Central memory CD8-positive, alpha-beta T cell (primary cell): ENCODE data around the gene GPR87.

Experiments used
- ATAC-seq: fragments of 150-1000 bp; cut with Tn5 transposase; replicated peaks from 2 replicates; pipeline ENCODE4 v1.10.0; 2022; ENCODE audit warnings: mild to moderate bottlenecking, moderate FRiP score, moderate number of reproducible peaks; ENCODE audit not compliant: poor library complexity, severe bottlenecking; ENCODE audit errors: extremely low read depth
- DNase-seq, 2 donors: peaks; one replicate each; pipeline ENCODE4 v3.0.0; 2021; ENCODE audit warnings: low spot score in 2 of 2
- H3K27ac Mint-ChIP-seq: one replicate; pipeline ENCODE4 v1.8.0; 2022; ENCODE audit warnings: low read depth, mild to moderate bottlenecking, moderate library complexity, mixed read lengths
- H3K27me3 Mint-ChIP-seq: one replicate; pipeline ENCODE4 v1.8.0; 2022; ENCODE audit warnings: mixed read lengths
- H3K36me3 Mint-ChIP-seq: one replicate; pipeline ENCODE4 v1.8.0; 2022; ENCODE audit warnings: mild to moderate bottlenecking, moderate library complexity, mixed read lengths; ENCODE audit not compliant: insufficient read depth
- H3K4me1 Mint-ChIP-seq: one replicate; pipeline ENCODE4 v1.8.0; 2022; ENCODE audit warnings: mixed read lengths
- H3K4me3 Mint-ChIP-seq: one replicate; pipeline ENCODE4 v1.8.0; 2022; ENCODE audit warnings: mild to moderate bottlenecking, moderate library complexity, mixed read lengths
- H3K9me3 Mint-ChIP-seq: one replicate; pipeline ENCODE4 v1.8.0; 2022; ENCODE audit warnings: mixed read lengths

The GPR87 gene

DNA sequence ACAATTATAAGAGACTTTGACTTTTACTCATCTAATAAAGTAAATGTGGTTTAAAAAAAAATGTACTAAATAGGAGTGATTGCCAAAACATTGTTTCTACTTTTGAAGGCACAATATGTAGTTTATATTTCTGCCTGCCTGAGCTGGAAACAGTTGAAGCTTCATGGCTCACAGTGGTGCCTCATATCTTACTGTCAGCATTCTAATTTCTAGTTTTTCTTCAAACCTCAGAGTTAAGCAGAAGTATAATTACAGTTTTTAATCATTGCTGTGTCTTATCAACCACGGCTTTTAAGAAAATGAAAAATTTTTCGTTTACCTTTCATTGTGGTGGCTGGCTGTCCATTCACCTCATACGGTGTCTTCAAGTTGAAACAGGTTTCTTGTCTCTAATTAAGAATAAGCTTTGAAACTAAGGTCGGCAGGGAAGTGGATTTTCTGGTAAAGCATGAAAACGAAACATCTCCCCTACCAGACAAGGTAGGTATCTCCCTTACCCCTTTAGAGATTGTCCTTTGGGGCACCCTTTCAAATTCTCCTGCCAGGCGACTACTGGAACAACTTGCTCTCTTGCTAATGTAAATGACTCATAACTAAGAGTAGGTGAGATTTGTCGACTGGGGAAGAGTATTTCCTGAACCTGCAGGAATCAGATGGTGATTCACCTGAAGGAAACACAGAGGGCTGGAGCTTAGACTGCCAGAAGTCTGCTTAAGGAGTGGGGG lies at the start of gene GPR87:
Gene GPR87, minus strand, starts transcription at position 554 of the 725 bp plus-strand sequence. CDS start 16,720 bp downstream, outside the sequence.
- DNase-seq, result no peak
- H3K27ac Mint-ChIP-seq, result no peak within 1 kb of the TSS
- no peaks in the 10 kb centered on the region for H3K36me3 Mint-ChIP-seq
- no peak within 1 kb of the TSS for H3K4me3 Mint-ChIP-seq
- peaks cover 15% of the 10 kb centered on the region for H3K27me3 Mint-ChIP-seq
- H3K4me1 Mint-ChIP-seq, result no peaks in the 10 kb centered on the region
- no peak for ATAC-seq
- H3K9me3 Mint-ChIP-seq, result no peaks in the 10 kb centered on the region

- DNase-seq (no peak), ATAC-seq (no peak)
- Mint-ChIP-seq H3K27me3 (peaks cover 22% of the 10 kb centered on the region), H3K4me1 (no peaks in the 10 kb centered on the region), H3K36me3 (no peaks in the 10 kb centered on the region), H3K27ac (no peak overlapping the region), H3K9me3 (no peaks in the 10 kb centered on the region), H3K4me3 (no peak overlapping the region)
Observed at GRCh38 chr3:151362751-151363174, 46.1 kb upstream of the GPR87 start.

GRCh38 chr3:151357463-151357850 lies 40.8 kb upstream of the GPR87 start:
- no peak overlapping the region for H3K27ac Mint-ChIP-seq

GRCh38 chr3:151356794-151357462 lies 40.3 kb upstream of the GPR87 start:
- no peaks in the 10 kb centered on the region for H3K36me3 Mint-ChIP-seq
- H3K4me3 Mint-ChIP-seq, result no peak overlapping the region
- ATAC-seq (no peak), DNase-seq (no peak)
- H3K27me3 Mint-ChIP-seq, result peaks cover 9% of the 10 kb centered on the region
- no peak overlapping the region for H3K27ac Mint-ChIP-seq
- no peaks in the 10 kb centered on the region for H3K4me1 Mint-ChIP-seq
- no peaks in the 10 kb centered on the region for H3K9me3 Mint-ChIP-seq

More at GRCh38 chr3:151357463-151357850, 40.8 kb upstream of the GPR87 start:
- Mint-ChIP-seq H3K4me3 (no peak overlapping the region), H3K4me1 (no peaks in the 10 kb centered on the region), H3K36me3 (no peaks in the 10 kb centered on the region), H3K9me3 (no peaks in the 10 kb centered on the region), H3K27me3 (peaks cover 9% of the 10 kb centered on the region)
- ATAC-seq, result no peak
- DNase-seq, result no peak

DNA sequence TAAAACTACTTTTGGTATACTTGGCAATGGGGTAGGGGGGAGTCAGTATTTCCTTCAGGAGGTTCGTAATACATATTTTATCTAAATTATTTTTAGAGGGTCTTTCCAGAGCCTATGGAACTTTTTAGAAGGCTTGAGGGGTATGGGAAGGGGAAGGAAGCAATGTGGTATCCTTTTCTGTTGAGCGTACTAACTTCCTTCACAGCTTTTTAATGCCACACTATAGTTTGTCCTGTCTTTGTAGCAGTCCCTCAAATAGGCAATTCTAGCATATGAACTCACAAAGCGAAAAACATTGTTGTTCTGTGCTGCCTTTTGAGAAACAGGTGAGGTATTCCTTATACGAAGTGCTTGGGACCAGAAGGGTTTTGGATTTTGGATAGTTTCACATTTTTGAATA lies 35.0 kb upstream of the GPR87 start:
- Mint-ChIP-seq H3K4me1 (no peaks in the 10 kb centered on the region), H3K27me3 (peaks cover 49% of the 10 kb centered on the region), H3K27ac (no peak overlapping the region), H3K9me3 (no peaks in the 10 kb centered on the region), H3K36me3 (no peaks in the 10 kb centered on the region), H3K4me3 (no peak overlapping the region)
- DNase-seq (no peak), ATAC-seq (no peak)

GRCh38 chr3:151351219-151351618 lies 34.6 kb upstream of the GPR87 start:
- peaks cover 54% of the 10 kb centered on the region for H3K27me3 Mint-ChIP-seq

DNA sequence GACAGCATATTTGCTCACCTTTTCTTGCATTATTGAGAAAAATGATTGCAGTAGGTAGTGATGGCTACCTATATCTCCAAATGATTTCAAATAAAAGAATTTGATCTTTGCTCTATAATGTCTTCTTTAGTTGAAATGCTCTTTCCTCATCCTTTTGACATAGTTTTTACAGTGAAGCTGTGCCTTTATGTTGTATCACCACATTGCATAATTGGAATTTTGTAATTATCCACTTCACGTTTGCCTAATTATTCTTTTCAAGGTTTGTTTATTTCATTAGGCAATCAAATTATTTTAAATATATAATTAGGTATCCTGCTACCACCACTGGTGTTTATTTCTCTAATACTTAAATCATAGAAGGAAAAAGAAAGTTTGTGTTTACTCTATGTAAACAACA lies 34.0 kb upstream of the GPR87 start:
- Mint-ChIP-seq H3K36me3 (no peaks in the 10 kb centered on the region), H3K27ac (no peak overlapping the region), H3K9me3 (no peaks in the 10 kb centered on the region), H3K4me1 (peaks cover 8% of the 10 kb centered on the region), H3K27me3 (peaks cover 59% of the 10 kb centered on the region), H3K4me3 (no peak overlapping the region)
- DNase-seq (no peak), ATAC-seq (no peak)

More at GRCh38 chr3:151351219-151351618, 34.6 kb upstream of the GPR87 start:
- Mint-ChIP-seq H3K4me1 (peaks cover 3% of the 10 kb centered on the region), H3K36me3 (no peaks in the 10 kb centered on the region), H3K27ac (no peak overlapping the region), H3K9me3 (no peaks in the 10 kb centered on the region), H3K4me3 (no peak overlapping the region)
- no peak for ATAC-seq
- DNase-seq, result no peak

GRCh38 chr3:151347432-151347831 lies 30.8 kb upstream of the GPR87 start:
- Mint-ChIP-seq H3K36me3 (no peaks in the 10 kb centered on the region), H3K9me3 (no peaks in the 10 kb centered on the region), H3K27ac (no peak overlapping the region), H3K27me3 (peaks cover 77% of the 10 kb centered on the region), H3K4me3 (no peak overlapping the region), H3K4me1 (peaks cover 8% of the 10 kb centered on the region)
- no peak for DNase-seq
- peak; percentile 19 for ATAC-seq

- Mint-ChIP-seq H3K4me3 (no peak overlapping the region), H3K36me3 (no peaks in the 10 kb centered on the region), H3K27me3 (peaks cover 70% of the 10 kb centered on the region), H3K9me3 (no peaks in the 10 kb centered on the region), H3K27ac (no peak overlapping the region), H3K4me1 (peaks cover 8% of the 10 kb centered on the region)
- no peak for DNase-seq
- no peak for ATAC-seq
Observed at GRCh38 chr3:151346292-151346691, 29.7 kb upstream of the GPR87 start.

DNA sequence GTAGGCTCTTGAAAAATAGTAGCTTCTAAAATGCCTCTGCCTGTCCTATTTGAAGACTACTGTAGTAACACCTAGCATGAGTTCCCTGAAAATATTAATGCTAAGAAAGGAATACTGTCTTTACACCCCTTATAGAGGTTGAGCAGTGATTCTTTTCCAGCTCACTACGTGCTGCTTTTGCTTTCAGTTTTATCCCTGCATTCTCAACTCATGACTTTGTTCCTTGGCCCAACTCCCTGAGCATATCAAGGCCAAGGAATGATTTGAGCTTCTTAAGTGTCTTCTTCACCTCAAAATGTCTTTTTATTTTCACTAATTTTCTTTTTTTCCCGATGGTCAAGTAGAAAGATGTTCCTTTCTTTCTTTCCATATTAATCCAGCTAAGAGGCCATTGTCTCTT lies 29.2 kb upstream of the GPR87 start:
- Mint-ChIP-seq H3K4me1 (peaks cover 8% of the 10 kb centered on the region), H3K27me3 (peaks cover 70% of the 10 kb centered on the region), H3K36me3 (no peaks in the 10 kb centered on the region), H3K4me3 (no peak overlapping the region), H3K27ac (no peak overlapping the region), H3K9me3 (no peaks in the 10 kb centered on the region)
- DNase-seq (no peak), ATAC-seq (no peak)

GRCh38 chr3:151331696-151332095 lies 15.1 kb upstream of the GPR87 start:
- peaks cover 37% of the 10 kb centered on the region for H3K27me3 Mint-ChIP-seq
- H3K27ac Mint-ChIP-seq, result no peak overlapping the region
- DNase-seq (no peak), ATAC-seq (no peak)
- H3K36me3 Mint-ChIP-seq, result peaks cover 2% of the 10 kb centered on the region
- H3K4me3 Mint-ChIP-seq, result no peak overlapping the region
- H3K9me3 Mint-ChIP-seq, result no peaks in the 10 kb centered on the region
- peaks cover 6% of the 10 kb centered on the region for H3K4me1 Mint-ChIP-seq

DNA sequence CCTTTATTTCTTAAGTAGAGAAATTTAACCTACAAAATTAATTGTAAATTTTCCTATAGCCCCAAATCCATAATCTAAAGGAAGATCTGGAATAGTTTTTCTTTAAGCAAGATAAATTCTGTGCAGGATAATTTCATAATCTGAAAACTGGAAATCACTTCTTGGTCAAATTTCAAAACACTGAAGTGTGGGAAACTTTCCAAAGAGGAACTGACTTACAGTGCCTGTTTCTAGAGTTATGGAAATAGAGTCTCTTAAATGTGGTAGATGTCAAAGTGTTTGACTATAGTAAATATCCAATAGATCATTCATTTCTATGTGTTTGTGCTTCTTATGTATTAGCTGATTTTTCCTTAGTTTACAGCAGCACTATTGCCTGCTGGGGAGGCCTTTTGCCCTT lies 14.3 kb upstream of the GPR87 start:
- DNase-seq (no peak), ATAC-seq (no peak)
- Mint-ChIP-seq H3K27me3 (peaks cover 38% of the 10 kb centered on the region), H3K4me1 (peaks cover 6% of the 10 kb centered on the region), H3K36me3 (peaks cover 2% of the 10 kb centered on the region), H3K9me3 (no peaks in the 10 kb centered on the region), H3K4me3 (no peak overlapping the region), H3K27ac (no peak overlapping the region)

DNA sequence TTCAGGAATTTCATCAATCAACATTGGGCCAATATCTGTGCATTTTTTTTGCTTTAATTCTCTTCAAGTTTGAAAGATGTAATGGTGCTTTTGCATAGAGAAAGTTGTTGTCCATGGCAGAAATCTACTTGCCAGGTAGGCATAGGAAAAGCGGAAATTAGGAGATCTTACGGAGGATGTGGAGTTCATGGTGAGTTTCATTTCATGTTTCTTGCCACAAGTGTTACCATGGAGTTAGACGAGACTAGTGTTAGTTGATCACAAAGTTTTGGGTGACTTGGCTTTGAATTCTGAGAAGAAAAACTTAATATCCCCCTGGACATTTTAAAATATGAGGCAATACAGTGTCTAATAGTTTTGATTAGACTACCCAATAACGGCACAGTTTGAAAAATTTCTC lies 13.8 kb upstream of the GPR87 start:
- Mint-ChIP-seq H3K4me3 (no peak overlapping the region), H3K27ac (no peak overlapping the region), H3K4me1 (peaks cover 6% of the 10 kb centered on the region), H3K36me3 (peaks cover 2% of the 10 kb centered on the region), H3K9me3 (no peaks in the 10 kb centered on the region), H3K27me3 (peaks cover 35% of the 10 kb centered on the region)
- DNase-seq (no peak), ATAC-seq (no peak)
